Measurements from ENCODE around the gene CRPPA. TPM values are rescaled to one million over a fixed set of nuclear protein-coding genes. Genes with fewer than 3 reads are reported as not detected.
A peak's percentile ranks its signal among the peaks of the same experiment; 100 is the strongest.

CRPPA gene
- total and polyA plus RNA-seq, 2 of the 4 experiments (the other 2 are of a cell fraction) = 0.67 to 1.3 TPM

DNA sequence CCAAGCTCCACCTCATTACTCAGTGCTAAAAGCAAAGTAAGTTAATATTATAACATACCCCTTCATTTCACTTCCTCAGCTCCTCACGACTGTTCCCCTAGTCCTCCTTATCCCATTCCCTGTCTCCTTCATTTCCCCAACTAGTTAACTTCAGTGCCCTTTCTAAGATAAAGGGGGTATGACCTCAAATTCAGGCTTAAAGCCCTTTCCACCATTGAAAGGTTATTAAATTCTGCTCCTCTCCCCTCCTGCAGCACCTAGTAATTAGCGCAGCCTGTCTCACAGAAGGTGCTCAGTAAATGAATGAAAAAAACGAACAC is 1.0 kb downstream of the CRPPA start:
- peak overlapping the region; percentile 42 for H3K4me3 ChIP-seq (ENCODE audit: insufficient read depth, low read depth, low read length)
- CTCF ChIA-PET = no interaction called here
- no peaks in the 10 kb centered on the region for H3K36me3 ChIP-seq (ENCODE audit: control insufficient read depth, insufficient read depth, low read length)
- peak overlapping the region; percentile 94 for H3K56ac ChIP-seq (ENCODE audit: extremely low read depth, insufficient read depth, low read length)
- no peaks in the 10 kb centered on the region for H3K9me3 ChIP-seq (ENCODE audit: control insufficient read depth, insufficient read depth, low read length)
- H3K27me3 ChIP-seq (ENCODE audit: control insufficient read depth, insufficient read depth, low read length) = no peaks in the 10 kb centered on the region
- H3K4me2 ChIP-seq (ENCODE audit: low read depth, low read length) = peak overlapping the region; percentile 71
- WGBS, 2 experiments (ENCODE audit: extremely low coverage in 2 of 2, insufficient read length in 1 of 2) = 0% methylated on average over 1 of the region's 3 CpGs; no CpG with 5 or more reads in 1 of the 2 experiments
- H2AK5ac ChIP-seq (ENCODE audit: low read depth, low read length) = no peak overlapping the region
- intact Hi-C loops (cut with micrococcal nuclease) (loop anchor here (10.0 kb wide), 1 partner anchor 495 kb away; no protein-coding TSS in a partner anchor), in situ Hi-C loops (cut with MboI; ENCODE audit: low sequenced_read_pairs) (no loop called here), dilution Hi-C loops (cut with HindIII; ENCODE audit: low sequenced_read_pairs, unreplicated experiment) (no loop called here)
- no peaks in the 10 kb centered on the region for H4K20me1 ChIP-seq (ENCODE audit: insufficient read depth, low read length)
- H4K8ac ChIP-seq (ENCODE audit: low read depth in 2 of 2, low read length in 2 of 2) = peak overlapping the region; percentile 91 to 99
- H4K5ac ChIP-seq (ENCODE audit: low read depth, low read length) = peak overlapping the region; percentile 83
- POLR2A ChIA-PET (ENCODE audit: unreplicated experiment) = interaction anchor here (0.5 to 1.1 kb wide), 3 partner anchors 11 to 1664 kb away, joined by 3 read pairs; no protein-coding TSS in a partner anchor
- peak overlapping the region; percentile 95 for H3K27ac ChIP-seq (ENCODE audit: insufficient read depth, low read length)
- BruUV-seq (replicated peaks) = no TSS peak
- H3K4ac ChIP-seq (ENCODE audit: low read depth, low read length) = peak overlapping the region; percentile 95
- peak overlapping the region; percentile 97 for H2AFZ ChIP-seq (replicated peaks; ENCODE audit: low read length, poor library complexity)
- no peak for TF ChIP-seq CHD1 (IDR thresholded peaks at IDR 0.05; ENCODE audit: low read depth, low read length)
- TF ChIP-seq BHLHE40 (IDR thresholded peaks at IDR 0.05; ENCODE audit: low read depth, low read length) = no peak
- no peak for TF ChIP-seq CTCF (conservative IDR thresholded peaks at IDR 0.05; ENCODE audit: low read depth, low read length)
- H2BK15ac ChIP-seq (ENCODE audit: low read depth, low read length) = peak overlapping the region; percentile 58; the same call in 2 of the 3 replicates
- peak overlapping the region; percentile 63; the same call in 1 of the 2 replicates for H3K18ac ChIP-seq (ENCODE audit: low read depth, low read length)
- peak overlapping the region; percentile 96; the same call in 1 of the 2 replicates for H3K9ac ChIP-seq (ENCODE audit: low read depth, low read length)
- peak overlapping the region; percentile 81 for H4K91ac ChIP-seq (ENCODE audit: insufficient read depth, low read depth, low read length)
- H2BK120ac ChIP-seq (ENCODE audit: low read depth, low read length) = peak overlapping the region; percentile 92
- peak overlapping the region; percentile 87 for H2BK20ac ChIP-seq (ENCODE audit: low read depth, low read length)
- H3K4me1 ChIP-seq (ENCODE audit: control insufficient read depth, insufficient read depth, low read length) = peaks cover 11% of the 10 kb centered on the region
- ATAC-seq (ENCODE audit: low read depth) = no peak
- H3K14ac ChIP-seq (replicated peaks; ENCODE audit: low read depth, low read length) = peak overlapping the region; percentile 96
- peaks cover 7 to 8% of the 10 kb centered on the region in 2 experiments; a peak in 2 of 4 replicates for H3K79me1 ChIP-seq (ENCODE audit: low read depth in 1 of 2, low read length in 2 of 2)
- H3K9me1 ChIP-seq (ENCODE audit: insufficient read depth, low read length) = peaks cover 8% of the 10 kb centered on the region
- no peak for DNase-seq
- H3K23ac ChIP-seq (ENCODE audit: low read depth, low read length) = peak overlapping the region; percentile 73; the same call in 1 of the 2 replicates
- peak overlapping the region; percentile 86 for H2BK5ac ChIP-seq (ENCODE audit: low read depth, low read length, poor library complexity, severe bottlenecking)
- peak overlapping the region; percentile 66 for H2AK9ac ChIP-seq (replicated peaks; ENCODE audit: low read depth, low read length, poor library complexity)

Data from IMR-90 (cell line).